GM23338 (cell line): ENCODE results near the gene GRB14. TPM values are rescaled to one million over a fixed set of nuclear protein-coding genes. Genes with fewer than 3 reads are reported as not detected.

Experiments
- ATAC-seq: fragments of 200-7000 bp; cut with Tn5 transposase; 3 replicates; pipeline ENCODE4 v1.9.1; 2020
- DNase-seq: peaks from one replicate; pipeline ENCODE4 v3.0.0-alpha.2; 2015; ENCODE audit warnings: low spot score
- H2AFZ ChIP-seq: fragments of 200-600 bp; sonication (generic); 2 replicates; pipeline ENCODE4 v1.8.0; 2016; ENCODE audit warnings: antibody characterized with exemption, mild to moderate bottlenecking, moderate library complexity
- H3F3A ChIP-seq: fragments of 200-600 bp; sonication (generic); replicated peaks from 2 replicates; pipeline ENCODE4 v1.8.0; 2017; ENCODE audit warnings: antibody characterized with exemption, mixed run types, low read depth
- H3K27ac ChIP-seq: fragments of 200-600 bp; sonication (generic); 2 replicates; pipeline ENCODE4 v1.6.1; 2016; ENCODE audit warnings: low read depth
- H3K27me3 ChIP-seq: fragments of 200-600 bp; sonication (generic); 2 replicates; pipeline ENCODE4 v1.8.0; 2016; ENCODE audit warnings: mild to moderate bottlenecking, mixed run types, moderate library complexity; ENCODE audit not compliant: insufficient read depth
- H3K36me3 ChIP-seq: fragments of 200-600 bp; sonication (generic); 2 replicates; pipeline ENCODE4 v1.8.0; 2016; ENCODE audit warnings: mild to moderate bottlenecking; ENCODE audit not compliant: insufficient read depth
- H3K4me1 ChIP-seq: fragments of 200-600 bp; sonication (generic); 2 replicates; pipeline ENCODE4 v1.8.0; 2016; ENCODE audit warnings: mild to moderate bottlenecking, moderate library complexity; ENCODE audit not compliant: insufficient read depth
- H3K4me2 ChIP-seq: fragments of 200-600 bp; sonication (generic); 2 replicates; pipeline ENCODE4 v1.7.1; 2017; ENCODE audit warnings: mixed run types
- H3K4me3 ChIP-seq: fragments of 200-600 bp; sonication (generic); 2 replicates; pipeline ENCODE4 v1.6.1; 2016; ENCODE audit warnings: mixed run types
- H3K79me2 ChIP-seq: fragments of 200-600 bp; sonication (generic); replicated peaks from 2 replicates; pipeline ENCODE4 v1.8.0; 2017; ENCODE audit warnings: mild to moderate bottlenecking; ENCODE audit not compliant: insufficient read depth
- H3K9me2 ChIP-seq: fragments of 200-600 bp; sonication (generic); 2 replicates; pipeline ENCODE4 v1.8.0; 2017; ENCODE audit not compliant: insufficient read depth
- H4K20me1 ChIP-seq: fragments of 200-600 bp; sonication (generic); replicated peaks from 2 replicates; pipeline ENCODE4 v1.8.0; 2017; ENCODE audit warnings: mild to moderate bottlenecking; ENCODE audit not compliant: insufficient read depth
- H3K27ac Mint-ChIP-seq: 2 replicates; pipeline ENCODE4 v1.8.0; 2020; ENCODE audit warnings: inconsistent platforms, mild to moderate bottlenecking, moderate library complexity, mixed read lengths
- H3K27me3 Mint-ChIP-seq: 3 replicates; pipeline ENCODE4 v1.8.0; 2022; ENCODE audit warnings: low read depth, mild to moderate bottlenecking, moderate library complexity, mixed read lengths, inconsistent platforms; ENCODE audit not compliant: insufficient read depth, poor library complexity
- H3K36me3 Mint-ChIP-seq: 3 replicates; pipeline ENCODE4 v1.8.0; 2021; ENCODE audit warnings: low read depth, mild to moderate bottlenecking, inconsistent platforms, moderate library complexity, mixed read lengths
- H3K4me1 Mint-ChIP-seq: 3 replicates; pipeline ENCODE4 v1.8.0; 2020; ENCODE audit warnings: mild to moderate bottlenecking, inconsistent platforms, mixed read lengths
- H3K4me3 Mint-ChIP-seq: 3 replicates; pipeline ENCODE4 v1.8.0; 2021; ENCODE audit warnings: moderate library complexity, mild to moderate bottlenecking, inconsistent platforms, mixed read lengths
- H3K9me3 Mint-ChIP-seq: 3 replicates; pipeline ENCODE4 v1.8.0; 2020; ENCODE audit warnings: moderate library complexity, mild to moderate bottlenecking, inconsistent platforms, mixed read lengths
- CREB1 ChIP-seq: fragments of 250-450 bp; sonication (Bioruptor Pico); IDR thresholded peaks from 2 replicates; pipeline ENCODE4 v1.5.0; 2020; ENCODE audit warnings: low read depth, mild to moderate bottlenecking, moderate library complexity
- CTCF ChIP-seq, 2 experiments: fragments of 200-600 bp in 1 of 2; sonication (generic) in 1 of 2; conservative IDR thresholded peaks; 2 replicates each; pipeline versions ENCODE4 v1.5.1 to v1.6.1; 2016 to 2017; ENCODE audit warnings: antibody characterized with exemption in 2 of 2, low read depth in 2 of 2, mild to moderate bottlenecking in 2 of 2, moderate library complexity in 1 of 2
- ETS1 ChIP-seq: IDR thresholded peaks from 2 replicates; pipeline ENCODE4 v1.6.1; 2016; ENCODE audit warnings: antibody characterized with exemption
- EZH2 ChIP-seq: fragments of 200-600 bp; sonication (generic); IDR thresholded peaks from one replicate; pipeline ENCODE4 v1.8.0; 2017; ENCODE audit warnings: antibody characterized with exemption, mild to moderate bottlenecking, low read depth; ENCODE audit not compliant: unreplicated experiment
- EZH2phosphoT487 ChIP-seq: fragments of 200-600 bp; sonication (generic); IDR thresholded peaks from one replicate; pipeline ENCODE4 v1.8.1; 2018; ENCODE audit warnings: antibody characterized with exemption; ENCODE audit not compliant: unreplicated experiment
- JUNB ChIP-seq: IDR thresholded peaks from one replicate; pipeline ENCODE4 v1.6.1; 2016; ENCODE audit warnings: antibody characterized with exemption; ENCODE audit not compliant: unreplicated experiment
- NANOG ChIP-seq: IDR thresholded peaks from 2 replicates; pipeline ENCODE4 v1.6.1; 2016; ENCODE audit warnings: antibody characterized with exemption, borderline replicate concordance
- POLR2AphosphoS5 ChIP-seq: IDR thresholded peaks from 2 replicates; pipeline ENCODE4 v1.6.1; 2016; ENCODE audit warnings: antibody characterized with exemption, low read depth
- REST ChIP-seq: IDR thresholded peaks from one replicate; pipeline ENCODE4 v1.6.1; 2018; ENCODE audit warnings: antibody characterized with exemption; ENCODE audit not compliant: unreplicated experiment
- STAT1 ChIP-seq: IDR thresholded peaks from one replicate; pipeline ENCODE4 v1.6.1; 2016; ENCODE audit warnings: antibody characterized with exemption; ENCODE audit not compliant: unreplicated experiment
- ZNF114 ChIP-seq: fragments of 250-450 bp; sonication (Bioruptor Pico); IDR thresholded peaks from 2 replicates; pipeline ENCODE4 v1.5.0; 2020; ENCODE audit warnings: mild to moderate bottlenecking, moderate library complexity
- ZNF331 ChIP-seq: fragments of 250-450 bp; sonication (Bioruptor Pico); IDR thresholded peaks from 2 replicates; pipeline ENCODE4 v1.5.0; 2020; ENCODE audit warnings: low read depth, mild to moderate bottlenecking, moderate library complexity
- ZNF462 ChIP-seq: fragments of 250-450 bp; sonication (Bioruptor Pico); IDR thresholded peaks from 2 replicates; pipeline ENCODE4 v1.5.0; 2020; ENCODE audit warnings: mild to moderate bottlenecking, moderate library complexity
- polyA plus RNA-seq: library from polyadenylated mRNA; unstranded; fragments of >200 nt; fragmentation: Nextera tagmentation; extraction: Ambion mirVana; gene quantifications from 2 replicates; pipeline ENCODE4 v1.2.1, GENCODE V29; 2016
- total RNA-seq: library from RNA; depleted of rRNA; stranded (reverse); fragments of >200 nt; shearing (Covaris generic); gene quantifications from 2 replicates; pipeline ENCODE4 v1.2.3, GENCODE V29; 2014

Gene GRB14
- total and polyA plus RNA-seq, 2 experiments from 2014 or later: 16.0 to 28.9 TPM

- Histone ChIP-seq H3F3A (no peaks in the 10 kb centered on the region), H3K4me2 (no peak overlapping the region), H2AFZ (no peak overlapping the region), H3K27ac (no peak overlapping the region), H3K27me3 (no peaks in the 10 kb centered on the region), H3K4me3 (no peak overlapping the region), H4K20me1 (no peaks in the 10 kb centered on the region), H3K36me3 (no peaks in the 10 kb centered on the region), H3K9me2 (no peaks in the 10 kb centered on the region), H3K79me2 (no peaks in the 10 kb centered on the region), H3K4me1 (peaks cover 24% of the 10 kb centered on the region)
- no peak overlapping the region for H3K4me3 Mint-ChIP-seq
- no peak overlapping the region for H3K27ac Mint-ChIP-seq
- peaks cover 21% of the 10 kb centered on the region for H3K4me1 Mint-ChIP-seq
- DNase-seq: no peak
- no peak for ATAC-seq
- H3K36me3 Mint-ChIP-seq: no peaks in the 10 kb centered on the region
- no peaks in the 10 kb centered on the region; the same call in 1 of the 3 replicates for H3K9me3 Mint-ChIP-seq
- TF ChIP-seq POLR2AphosphoS5 (no peak), ZNF114 (no peak), REST (no peak), ETS1 (no peak), NANOG (no peak), EZH2 (no peak), CTCF (conservative IDR thresholded peaks at IDR 0.05; ENCODE audit: low read depth in 2 of 2) (no peak), STAT1 (no peak), JUNB (no peak), ZNF462 (no peak), EZH2phosphoT487 (no peak), ZNF331 (CRISPR knock-in tag) (no peak), CREB1 (CRISPR knock-in tag) (no peak)
- H3K27me3 Mint-ChIP-seq: peaks cover 4% of the 10 kb centered on the region
Observed at GRCh38 chr2:164457271-164457670, 164.0 kb downstream of the GRB14 start.
